ENCODE results near the gene PLCH1.

The PLCH1 gene

DNA sequence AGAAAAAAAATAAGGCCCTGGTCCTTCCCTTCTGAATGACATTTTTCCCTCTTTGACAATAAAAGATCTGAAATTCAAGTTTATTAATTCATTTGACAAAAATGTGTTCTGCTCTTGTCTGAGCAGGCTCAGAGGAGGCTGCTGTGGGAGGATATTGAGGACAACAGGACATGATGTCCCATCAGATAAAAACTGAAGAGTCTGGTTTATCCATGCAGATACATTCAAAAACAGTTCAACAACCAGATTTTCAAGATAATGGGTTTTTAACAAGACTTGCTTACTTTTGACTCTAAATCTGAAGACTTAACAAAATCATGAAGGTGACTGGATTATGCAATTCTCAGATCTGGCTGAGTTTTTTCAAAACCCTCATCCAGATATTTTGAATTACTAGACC is 414.5 kb downstream of the PLCH1 start:
- DNase-seq: no peak

DNA sequence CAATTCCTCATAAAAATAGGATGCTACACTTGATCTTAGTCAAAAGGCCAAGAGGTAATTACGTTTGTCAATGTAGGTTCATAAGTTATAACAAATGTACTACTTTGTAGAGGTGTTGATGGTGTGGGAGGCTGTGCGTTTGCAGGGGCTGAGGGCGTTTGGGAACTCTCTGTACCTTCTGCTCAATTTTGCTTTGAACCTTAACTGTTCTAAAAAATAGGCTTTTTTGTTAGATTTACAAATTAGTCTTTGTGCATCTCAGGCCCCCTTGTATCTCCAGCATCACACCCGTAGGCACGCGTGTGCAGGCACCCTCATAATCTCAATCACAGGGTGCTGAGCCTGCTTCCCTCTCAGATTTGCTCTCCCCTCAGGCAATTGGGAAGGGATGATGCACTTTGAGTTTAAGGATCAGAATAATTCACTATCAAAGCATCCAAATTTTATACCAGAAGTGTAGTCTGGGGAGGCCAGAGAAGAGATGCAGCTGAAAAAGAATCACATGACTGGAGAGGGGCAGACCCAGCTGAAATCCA is 415.3 kb downstream of the PLCH1 start:
- DNase-seq: no peak

DNA sequence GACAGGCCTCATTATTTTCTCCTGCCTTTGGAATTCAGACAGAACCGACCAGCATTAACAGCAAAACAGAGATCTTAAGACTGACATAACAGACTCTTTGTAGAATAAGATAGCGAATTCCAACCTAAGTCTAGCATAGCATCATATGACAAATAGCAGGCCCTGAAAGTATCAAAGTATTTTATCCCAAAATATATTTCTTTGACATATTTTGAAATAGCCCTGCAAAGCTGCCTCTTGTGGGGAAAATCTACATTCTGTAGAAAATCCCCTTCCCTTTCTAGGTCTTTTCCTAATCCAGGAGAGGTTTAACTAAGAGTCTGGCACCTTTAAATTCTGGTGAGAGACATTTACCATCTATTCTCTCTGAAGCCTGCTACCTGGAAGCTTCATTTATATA is 417.0 kb downstream of the PLCH1 start:
- no peak for DNase-seq

- DNase-seq: no peak
Observed at GRCh38 chr3:155327430-155327829, 417.4 kb downstream of the PLCH1 start.

DNA sequence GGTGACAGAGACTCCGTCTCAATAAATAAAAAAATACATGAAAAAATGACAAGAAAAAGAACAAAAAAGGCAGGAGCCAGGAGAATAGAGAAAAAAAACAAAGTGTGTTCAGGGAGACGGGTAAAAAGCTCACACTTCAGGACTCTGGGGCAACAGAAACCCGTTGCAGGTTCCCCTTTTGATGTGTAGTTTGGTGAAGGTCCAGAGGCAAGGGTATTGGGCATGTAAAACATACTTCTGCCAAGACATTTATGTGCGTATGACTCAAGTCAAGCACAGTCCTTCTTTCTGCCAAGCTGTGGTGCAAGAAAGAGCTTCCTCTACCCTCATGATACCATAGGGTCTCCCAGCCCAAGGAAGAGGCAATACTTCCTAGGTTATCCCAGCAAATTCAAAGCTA is 418.0 kb downstream of the PLCH1 start:
- peak; percentile 70 to 84 for DNase-seq

DNA sequence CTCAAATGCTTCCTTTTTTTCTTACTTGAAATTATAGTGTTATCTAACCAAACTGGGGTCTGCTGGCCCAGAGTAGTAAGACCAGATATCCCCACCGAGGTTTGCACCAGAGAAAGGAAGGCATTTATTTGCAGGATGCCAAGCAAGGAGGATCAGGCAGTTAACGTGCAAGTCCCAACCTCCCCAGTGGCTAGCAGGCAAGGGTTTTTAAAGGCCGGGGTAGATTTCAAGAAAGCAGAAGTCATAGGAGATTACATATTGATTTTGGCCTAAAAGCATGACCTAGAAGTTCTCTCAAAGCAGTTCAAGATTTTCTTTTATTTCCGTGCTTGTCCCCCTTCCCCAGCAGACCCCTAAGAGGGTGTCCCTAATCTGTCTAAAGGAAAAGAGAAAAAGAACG is 418.6 kb downstream of the PLCH1 start:
- peak; percentile 25 to 33 for DNase-seq

All from AML-193 (cell line).